Hematopoietic multipotent progenitor cell treated with erythropoietin and hydrocortisone succinate and interleukin-3 and kit ligand, for 4 days (in vitro differentiated cells): Measurements from ENCODE around the gene AXIN2.

Experiments
- DNase-seq: peaks from one replicate; pipeline ENCODE4 v3.0.0-alpha.2; 2015

The AXIN2 gene

DNA sequence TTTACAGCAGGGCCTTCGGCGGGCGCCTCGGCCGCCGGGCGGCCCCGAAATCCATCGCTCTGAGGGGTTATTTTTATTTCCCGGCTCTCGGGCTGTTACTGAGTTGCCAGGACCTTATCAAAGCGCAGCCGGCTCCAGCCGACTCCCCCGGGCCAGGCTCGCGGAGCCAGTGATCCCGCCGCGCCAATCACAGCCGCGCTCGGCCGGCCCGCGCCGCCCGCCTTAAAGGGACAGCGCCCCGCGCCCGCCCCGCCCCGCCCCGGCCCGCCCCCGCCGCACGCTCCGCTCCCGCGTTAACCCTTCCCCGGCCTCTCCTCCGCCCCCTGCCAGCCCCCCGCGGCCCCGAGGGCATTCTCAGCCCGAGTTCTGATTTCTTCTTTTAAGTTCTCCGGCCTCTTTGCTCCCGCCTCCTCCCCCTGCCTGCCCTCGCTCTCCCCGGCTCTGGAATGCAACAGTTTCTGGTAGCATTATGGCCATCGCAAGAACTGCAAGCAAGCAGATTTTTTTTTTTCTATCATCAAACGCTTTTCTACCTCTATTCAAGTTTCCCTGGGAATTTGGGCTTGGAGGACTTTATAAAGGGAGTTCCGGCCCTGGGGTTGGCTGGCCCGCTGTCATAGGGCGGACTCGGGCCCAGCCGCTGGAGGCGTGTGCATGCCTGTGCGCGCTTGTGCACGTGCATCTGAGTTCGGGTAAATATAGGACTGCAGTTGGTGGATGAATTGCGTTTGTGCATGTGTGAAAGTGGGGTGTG is at the start of gene AXIN2:
Gene AXIN2, minus strand, starts transcription at position 197 of the 754 bp plus-strand sequence. CDS start 3,028 bp downstream, outside the sequence.
- DNase-seq: peak; percentile 91

DNA sequence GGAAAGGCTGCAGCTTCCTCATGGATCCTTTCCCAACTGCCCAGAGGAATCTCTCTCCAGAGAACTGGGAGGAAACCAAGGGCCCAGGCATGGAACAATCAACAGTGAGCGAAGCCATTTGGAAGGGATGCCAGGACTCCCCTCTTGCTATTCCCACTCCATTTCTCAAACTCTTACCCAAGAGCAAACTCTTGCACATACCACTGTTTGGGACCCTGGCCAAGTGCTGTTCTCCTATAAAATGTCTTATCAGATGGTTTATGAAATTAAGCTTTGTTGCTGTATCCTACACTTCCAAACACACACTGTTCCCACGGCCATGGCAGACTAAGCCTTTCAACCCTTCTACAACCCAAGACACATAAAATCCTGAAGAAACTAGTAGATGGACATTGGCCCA is 48.3 kb upstream of the AXIN2 start:
- DNase-seq: no peak

GRCh38 chr17:65609286-65609685 is 47.8 kb upstream of the AXIN2 start:
- DNase-seq: peak; percentile 15

GRCh38 chr17:65604070-65604469 is 42.6 kb upstream of the AXIN2 start:
- no peak for DNase-seq

- no peak for DNase-seq
These were observed 40.4 kb upstream of the AXIN2 start for GRCh38 chr17:65601881-65602280.

GRCh38 chr17:65601145-65601544 is 39.7 kb upstream of the AXIN2 start:
- DNase-seq: no peak

GRCh38 chr17:65600518-65600917 is 39.1 kb upstream of the AXIN2 start:
- DNase-seq: no peak

DNA sequence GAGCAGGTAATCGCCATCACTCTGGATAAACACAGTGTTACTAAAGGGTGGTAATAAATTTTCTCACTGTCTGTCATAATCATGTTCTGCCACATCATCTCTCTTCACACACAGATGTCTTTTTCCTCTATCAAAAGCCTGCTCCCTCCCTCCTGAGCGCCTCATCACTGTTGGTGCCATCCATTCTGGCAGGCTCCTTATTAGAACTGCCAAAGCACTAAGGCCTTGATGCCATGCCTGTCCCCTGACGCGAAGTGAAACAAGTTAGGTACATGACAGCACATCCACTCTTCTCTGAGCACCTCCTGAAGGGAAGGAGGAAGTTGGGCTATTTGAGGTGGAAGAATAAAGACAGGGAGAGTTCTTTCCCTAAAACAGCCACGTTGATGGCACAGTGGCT is 38.2 kb upstream of the AXIN2 start:
- DNase-seq: no peak

DNA sequence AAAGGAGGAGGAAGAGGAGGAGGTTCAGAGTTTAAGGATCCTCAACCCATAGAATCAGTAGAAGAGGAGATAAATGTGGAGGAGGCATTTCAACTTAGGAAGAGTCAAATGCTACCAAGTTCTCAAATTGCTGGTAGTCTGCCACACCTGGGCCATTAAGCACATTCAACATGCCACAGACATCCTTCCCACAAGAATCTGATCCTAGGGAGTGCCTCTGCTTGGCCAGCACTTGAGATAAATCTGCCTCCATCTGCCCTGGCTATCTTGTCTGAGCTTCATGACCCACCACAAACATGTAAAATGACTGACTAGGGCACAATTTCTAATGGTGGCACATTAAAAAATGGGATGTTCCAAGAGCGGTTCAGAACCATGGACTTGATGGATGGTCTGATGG is 37.3 kb upstream of the AXIN2 start:
- no peak for DNase-seq

GRCh38 chr17:65595071-65595656 is 33.7 kb upstream of the AXIN2 start:
- DNase-seq: no peak

- DNase-seq: peak; percentile 8
These were observed 32.7 kb upstream of the AXIN2 start for GRCh38 chr17:65593855-65594845.

DNA sequence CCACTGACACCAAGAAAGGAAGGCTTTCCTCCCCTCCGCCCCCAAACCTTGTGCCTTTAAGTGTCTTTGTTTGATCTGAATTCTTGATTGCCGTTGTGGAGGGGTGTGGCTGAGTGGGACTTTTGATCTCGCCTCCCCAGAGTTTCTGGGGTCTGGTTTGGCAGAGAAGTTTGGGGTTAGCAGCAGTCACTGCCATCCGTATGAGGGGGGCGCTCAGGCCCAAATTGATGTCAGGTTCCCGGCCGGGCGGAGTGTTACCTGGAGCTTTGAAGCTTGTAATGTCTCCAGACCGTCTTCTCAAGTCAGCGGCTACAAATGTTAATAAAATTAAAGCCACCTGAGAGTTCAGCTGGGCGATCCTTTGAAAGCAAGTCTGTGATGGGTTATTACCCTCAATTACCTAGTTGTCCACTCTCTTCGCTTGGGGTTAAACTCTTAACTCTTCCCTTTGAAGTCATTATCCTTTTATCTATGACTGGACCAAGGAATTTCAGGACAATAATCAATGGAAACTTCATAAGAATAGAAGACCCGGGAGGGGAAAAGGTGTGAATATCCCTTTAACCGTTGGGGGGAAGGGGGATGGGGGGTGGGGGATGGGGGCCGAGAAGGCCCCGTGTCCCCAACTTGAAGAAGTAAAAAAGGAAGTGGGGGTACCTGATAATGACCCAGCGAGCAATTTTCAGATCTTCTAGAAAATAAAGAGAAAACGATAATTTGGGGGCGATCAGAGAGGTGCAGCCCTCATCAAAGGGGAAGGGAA is 31.8 kb upstream of the AXIN2 start:
- no peak for DNase-seq

DNA sequence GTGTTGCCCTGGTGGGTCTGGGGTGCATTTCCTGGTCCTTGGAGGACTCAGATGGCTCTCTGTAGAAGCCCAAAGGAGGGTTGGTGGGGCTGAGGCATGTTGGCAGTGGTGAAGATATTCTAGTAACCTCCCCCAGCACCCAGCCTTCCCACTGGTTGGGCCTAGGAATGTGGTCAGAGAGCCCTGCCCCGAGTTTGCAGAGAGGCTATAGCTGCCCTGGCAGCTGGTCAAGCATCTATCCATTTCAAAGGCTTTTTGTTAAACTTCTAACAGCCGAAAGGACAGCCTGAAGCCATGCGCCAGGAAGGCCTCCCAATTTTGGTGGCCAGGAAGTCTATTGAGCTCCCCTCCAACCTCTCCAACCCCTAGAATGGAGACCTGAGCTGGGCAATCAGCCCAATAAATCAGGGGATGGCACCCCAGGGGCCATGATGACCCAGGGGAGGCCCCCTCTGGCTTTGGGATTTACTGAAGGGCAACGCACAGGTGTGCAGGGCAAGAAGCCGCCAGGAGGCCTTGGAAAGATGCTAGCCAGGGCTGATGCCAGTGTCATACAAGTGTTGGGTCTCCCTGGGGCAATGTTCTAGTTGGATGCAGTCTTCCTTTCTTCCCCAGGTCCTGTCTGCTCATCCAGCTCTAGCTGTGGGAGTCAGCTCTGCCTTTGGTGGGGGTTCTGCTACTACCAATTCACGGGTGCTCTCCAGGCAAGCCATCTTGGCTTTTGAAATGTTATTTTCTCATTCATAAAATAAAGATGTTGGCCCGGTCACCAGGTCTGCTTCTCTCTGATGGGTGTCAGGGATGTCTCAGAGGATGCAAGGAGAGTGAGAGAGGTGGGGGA is 30.9 kb upstream of the AXIN2 start:
- no peak for DNase-seq

GRCh38 chr17:65589321-65589720 is 27.9 kb upstream of the AXIN2 start:
- no peak for DNase-seq

- DNase-seq: peak; percentile 10
These were observed 26.8 kb upstream of the AXIN2 start for GRCh38 chr17:65588181-65588808.

GRCh38 chr17:65587534-65588180 is 26.2 kb upstream of the AXIN2 start:
- no peak for DNase-seq

- DNase-seq: no peak
These were observed 25.5 kb upstream of the AXIN2 start for GRCh38 chr17:65586899-65587298.

- DNase-seq: no peak
These were observed 23.4 kb upstream of the AXIN2 start for GRCh38 chr17:65584604-65585521.

DNA sequence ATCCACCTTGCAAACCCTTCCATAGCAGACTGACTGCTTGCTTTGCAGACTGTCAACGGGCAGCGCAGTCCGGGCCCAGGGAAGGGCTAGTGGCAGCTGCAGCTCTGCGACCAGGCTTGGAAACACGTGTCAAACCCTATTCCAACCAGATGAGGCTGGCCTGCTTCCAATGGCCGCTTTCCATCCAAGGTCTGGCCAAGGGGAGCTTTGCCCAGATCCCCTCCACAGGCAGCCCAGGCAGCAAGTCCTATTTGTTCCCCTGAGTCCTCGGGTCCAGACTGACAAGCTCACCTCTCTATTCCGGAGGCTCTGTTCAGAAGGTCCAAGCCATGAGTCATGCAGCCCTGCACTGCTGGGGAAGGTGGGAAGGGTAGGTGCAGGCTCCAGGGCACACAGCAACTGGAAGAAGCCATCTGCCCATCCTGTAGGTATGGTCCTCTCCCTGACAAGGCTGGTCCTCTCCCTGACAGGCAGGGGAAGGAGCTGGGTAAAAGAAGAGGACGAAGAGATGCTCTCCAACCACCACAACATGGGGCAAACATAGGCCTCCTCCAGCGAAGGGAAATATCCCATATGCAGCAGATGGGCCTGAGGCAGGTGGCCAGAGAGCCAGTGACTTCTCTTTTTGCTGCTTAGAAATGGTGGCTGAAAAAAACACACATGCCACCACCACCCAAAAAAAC is 22.6 kb upstream of the AXIN2 start:
- DNase-seq: no peak
